ENCODE results near the gene CLIP4.
A peak's percentile ranks its signal among the peaks of the same experiment; 100 is the strongest.

The CLIP4 gene

GRCh38 chr2:29193681-29194080, 78.5 kb downstream of the CLIP4 start:
- DNase-seq: no peak

- no peak for DNase-seq
These were observed 80.6 kb downstream of the CLIP4 start for GRCh38 chr2:29195796-29196195.

- peak; percentile 36 for DNase-seq
These were observed 81.9 kb downstream of the CLIP4 start for GRCh38 chr2:29196792-29197788.

- no peak for DNase-seq
These were observed 86.8 kb downstream of the CLIP4 start for GRCh38 chr2:29201979-29202378.

GRCh38 chr2:29202819-29203495, 87.7 kb downstream of the CLIP4 start:
- no peak for DNase-seq

GRCh38 chr2:29206941-29207340, 91.7 kb downstream of the CLIP4 start:
- DNase-seq: no peak

GRCh38 chr2:29207352-29208148, 92.3 kb downstream of the CLIP4 start:
- DNase-seq: no peak

- no peak for DNase-seq
These were observed 94.3 kb downstream of the CLIP4 start for GRCh38 chr2:29209551-29209950.

- no peak for DNase-seq
These were observed 96.8 kb downstream of the CLIP4 start for GRCh38 chr2:29212009-29212408.

GRCh38 chr2:29213888-29214291, 98.7 kb downstream of the CLIP4 start:
- DNase-seq: no peak

GRCh38 chr2:29215073-29215472, 99.9 kb downstream of the CLIP4 start:
- DNase-seq: no peak

GRCh38 chr2:29215739-29216608, 100.8 kb downstream of the CLIP4 start:
- no peak for DNase-seq

GRCh38 chr2:29216609-29216909, 101.3 kb downstream of the CLIP4 start:
- DNase-seq: no peak

- no peak for DNase-seq
These were observed 102.9 kb downstream of the CLIP4 start for GRCh38 chr2:29218071-29218470.

GRCh38 chr2:29218550-29219125, 103.4 kb downstream of the CLIP4 start:
- no peak for DNase-seq

- no peak for DNase-seq
These were observed 104.2 kb downstream of the CLIP4 start for GRCh38 chr2:29219374-29219773.

- no peak for DNase-seq
These were observed 105.5 kb downstream of the CLIP4 start for GRCh38 chr2:29220506-29221270.

- DNase-seq: no peak
These were observed 107.4 kb downstream of the CLIP4 start for GRCh38 chr2:29222381-29223179.

GRCh38 chr2:29223257-29223656, 108.0 kb downstream of the CLIP4 start:
- no peak for DNase-seq

Measured in inflammatory macrophage treated with lipopolysaccharide for 4 hours (primary cell).